H1 (cell line): Measurements from ENCODE around the gene PPP1R3F. TPM values are rescaled to one million over a fixed set of nuclear protein-coding genes. Genes with fewer than 3 reads are reported as not detected.

Source experiments
- CTCF ChIA-PET: fragments of 300-600 bp; sonication (Branson Sonifier 250); formaldehyde crosslinking; loops from one replicate; lab custom pipeline; 2021; ENCODE audit not compliant: partially characterized antibody; lab: Charles Lee
- POLR2A ChIA-PET: fragments of 300-600 bp; sonication (Branson Sonifier 250); formaldehyde crosslinking; loops from one replicate; lab custom pipeline; 2021; ENCODE audit warnings: inconsistent platforms; ENCODE audit not compliant: partially characterized antibody; lab: Charles Lee
- DNase-seq, 2 experiments: peaks; one replicate each; pipeline versions ENCODE4 v3.0.0 to v3.0.0-alpha.2; 2010 to 2022; ENCODE audit warnings: low spot score in 2 of 2, low read depth in 1 of 2, mixed read lengths in 1 of 2
- FAIRE-seq: peaks from 2 replicates; lab custom pipeline; 2011; peaks lifted over from hg19 to GRCh38; lab: Jason Lieb, UNC
- H2AFZ ChIP-seq: 2 replicates; pipeline ENCODE4 v1.8.1; 2012; ENCODE audit warnings: low read length, inconsistent platforms
- H2AK5ac ChIP-seq: 2 replicates; pipeline ENCODE4 v1.6.1; 2013; ENCODE audit warnings: low read depth, low read length
- H2BK120ac ChIP-seq: replicated peaks from 2 replicates; pipeline ENCODE3; 2013; ENCODE audit warnings: low read depth, low read length, inconsistent platforms
- H2BK12ac ChIP-seq: 2 replicates; pipeline ENCODE4 v1.6.1; 2013; ENCODE audit warnings: low read depth, low read length
- H2BK15ac ChIP-seq: 2 replicates; pipeline ENCODE4 v1.6.1; 2013; ENCODE audit warnings: low read length
- H2BK20ac ChIP-seq: 2 replicates; pipeline ENCODE4 v1.6.1; 2013; ENCODE audit warnings: low read length
- H2BK5ac ChIP-seq: 2 replicates; pipeline ENCODE4 v1.6.1; 2013; ENCODE audit warnings: low read depth, low read length
- H3K14ac ChIP-seq: 2 replicates; pipeline ENCODE4 v1.6.1; 2013; ENCODE audit warnings: inconsistent platforms; ENCODE audit not compliant: insufficient read length
- H3K18ac ChIP-seq: 2 replicates; pipeline ENCODE4 v1.6.1; 2013; ENCODE audit warnings: low read length; ENCODE audit errors: extremely low read depth
- H3K23ac ChIP-seq: 2 replicates; pipeline ENCODE4 v1.6.1; 2013; ENCODE audit warnings: inconsistent platforms; ENCODE audit not compliant: insufficient read length
- H3K23me2 ChIP-seq: 2 replicates; pipeline ENCODE4 v1.6.1; 2013; ENCODE audit warnings: low read depth, low read length
- H3K27ac ChIP-seq: 2 replicates; pipeline ENCODE4 v1.6.1; 2011; ENCODE audit warnings: low read depth, low read length, inconsistent platforms
- H3K27me3 ChIP-seq, 4 experiments: replicated peaks in 1 of 4; 1 replicate in 1 of 4; 2 replicates in 3 of 4; pipeline versions ENCODE4 v1.6.1 to v1.8.1; 2011 to 2013; ENCODE audit warnings: low read length in 3 of 4, mild to moderate bottlenecking in 3 of 4, inconsistent platforms in 2 of 4, mixed read lengths in 2 of 4, moderate library complexity in 1 of 4; ENCODE audit not compliant: control insufficient read depth in 3 of 4, insufficient read depth in 3 of 4; ENCODE audit errors: extremely low read depth in 1 of 4
- H3K36me3 ChIP-seq, 4 experiments: 2 replicates each; pipeline versions ENCODE4 v1.6.1 to v1.8.1; 2011 to 2013; ENCODE audit warnings: mild to moderate bottlenecking in 4 of 4, low read length in 3 of 4, moderate library complexity in 2 of 4, control low read depth in 1 of 4, inconsistent platforms in 1 of 4; ENCODE audit not compliant: insufficient read depth in 4 of 4, control insufficient read depth in 2 of 4
- H3K4ac ChIP-seq: replicated peaks from 2 replicates; pipeline ENCODE3; 2013; ENCODE audit warnings: low read length, low read depth, mixed read lengths, inconsistent platforms; ENCODE audit not compliant: insufficient read length
- H3K4me1 ChIP-seq, 4 experiments: replicated peaks in 1 of 4; 1 replicate in 1 of 4; 2 replicates in 3 of 4; pipeline versions ENCODE4 v1.6.1 to v1.8.1; 2011 to 2013; ENCODE audit warnings: low read length in 3 of 4, inconsistent platforms in 2 of 4, mixed read lengths in 1 of 4; ENCODE audit not compliant: insufficient read depth in 4 of 4, control insufficient read depth in 3 of 4
- H3K4me2 ChIP-seq, 2 experiments: 2 replicates each; pipeline versions ENCODE4 v1.6.1 to v1.8.1; 2011 to 2013; ENCODE audit warnings: low read depth in 2 of 2, low read length in 2 of 2, control low read depth in 1 of 2, inconsistent platforms in 1 of 2, mild to moderate bottlenecking in 1 of 2; ENCODE audit not compliant: insufficient read depth in 1 of 2
- H3K4me3 ChIP-seq, 4 experiments: fragments of 200-600, 300-600 bp in 1 of 4; sonication (generic), shearing (Covaris generic), sonication (Bioruptor Twin) in 1 of 4; 2 replicates each; pipeline versions ENCODE4 v1.5.1 to v1.8.1; 2011 to 2016; ENCODE audit warnings: low read length in 4 of 4, low read depth in 3 of 4, control low read depth in 2 of 4, inconsistent platforms in 2 of 4, mild to moderate bottlenecking in 2 of 4, mixed read lengths in 1 of 4, moderate library complexity in 1 of 4; ENCODE audit not compliant: insufficient read depth in 2 of 4; ENCODE audit errors: extremely low read depth in 1 of 4
- H3K56ac ChIP-seq: replicated peaks from 2 replicates; pipeline ENCODE3; 2013; ENCODE audit warnings: low read depth, mild to moderate bottlenecking, mixed read lengths, low read length, inconsistent platforms; ENCODE audit not compliant: insufficient read length
- H3K79me1 ChIP-seq: 2 replicates; pipeline ENCODE4 v1.6.1; 2013; ENCODE audit warnings: low read depth, low read length, control low read depth
- H3K79me2 ChIP-seq, 2 experiments: 2 replicates each; pipeline versions ENCODE4 v1.6.1 to v1.8.1; 2012 to 2013; ENCODE audit warnings: low read length in 2 of 2, mild to moderate bottlenecking in 2 of 2, inconsistent platforms in 1 of 2; ENCODE audit not compliant: insufficient read depth in 2 of 2, control insufficient read depth in 1 of 2
- H3K9ac ChIP-seq, 4 experiments: replicated peaks in 1 of 4; 1 replicate in 1 of 4; 2 replicates in 3 of 4; pipeline versions ENCODE4 v1.6.1 to v1.8.1; 2011 to 2013; ENCODE audit warnings: low read depth in 3 of 4, low read length in 3 of 4, control low read depth in 2 of 4, mild to moderate bottlenecking in 2 of 4, moderate library complexity in 2 of 4, inconsistent platforms in 1 of 4; ENCODE audit errors: extremely low read depth in 1 of 4
- H3K9me3 ChIP-seq, 2 experiments: 2 replicates each; pipeline versions ENCODE4 v1.6.1 to v1.8.1; 2012 to 2013; ENCODE audit warnings: mild to moderate bottlenecking in 2 of 2, moderate library complexity in 2 of 2, control low read depth in 1 of 2, inconsistent platforms in 1 of 2, low read depth in 1 of 2, low read length in 1 of 2, mixed read lengths in 1 of 2; ENCODE audit not compliant: insufficient read depth in 2 of 2
- H4K20me1 ChIP-seq, 2 experiments: replicated peaks in 1 of 2; 2 replicates each; pipeline versions ENCODE3 to v1.8.1; 2011 to 2013; ENCODE audit warnings: inconsistent platforms in 2 of 2, low read length in 2 of 2, mild to moderate bottlenecking in 1 of 2; ENCODE audit not compliant: insufficient read depth in 2 of 2, control insufficient read depth in 1 of 2
- H4K5ac ChIP-seq: 2 replicates; pipeline ENCODE4 v1.6.1; 2013; ENCODE audit warnings: low read length, low read depth, mixed read lengths, inconsistent platforms; ENCODE audit not compliant: insufficient read length
- H4K8ac ChIP-seq: 2 replicates; pipeline ENCODE4 v1.8.0; 2013; ENCODE audit warnings: mild to moderate bottlenecking, moderate library complexity, low read length, inconsistent platforms; ENCODE audit not compliant: insufficient read depth; ENCODE audit errors: extremely low read depth
- H4K91ac ChIP-seq: replicated peaks from 2 replicates; pipeline ENCODE3; 2013; ENCODE audit warnings: low read length, mixed read lengths, inconsistent platforms; ENCODE audit not compliant: insufficient read length
- CBX8 ChIP-seq: fragments of 300-800, 300-1000 bp; sonication (generic); IDR thresholded peaks from 2 replicates; pipeline ENCODE4 v1.7.1; 2016; ENCODE audit warnings: low read depth, low read length, borderline replicate concordance
- WGBS, 2 experiments: shearing (Covaris generic) in 1 of 2; methylation state at CpG; one replicate each; pipeline versions ENCODE4 v1.1.6 to v1.1.7; 2013 to 2015; ENCODE audit warnings: low lambda C conversion rate in 2 of 2, mixed read lengths in 2 of 2, inconsistent platforms in 1 of 2, low coverage in 1 of 2, missing lambda C conversion rate in 1 of 2; ENCODE audit not compliant: insufficient replicate concordance in 2 of 2, insufficient coverage in 1 of 2, insufficient read length in 1 of 2; ENCODE audit errors: extremely low coverage in 1 of 2, missing lambda C conversion rate in 1 of 2; 5-methylcytosine and 5-hydroxymethylcytosine counted together
- polyA plus RNA-seq, 7 experiments: library from polyadenylated mRNA; depleted of rRNA in 3 of 7; stranded (reverse) in 5 of 7; unstranded in 2 of 7; fragments of >200 nt in 5 of 7; fragments of 200-250 nt in 2 of 7; gene quantifications; 1 replicate in 5 of 7; 2 replicates in 1 of 7; 4 replicates in 1 of 7; pipeline versions ENCODE4 v1.2.1 to v1.2.3, GENCODE V29; 2011 to 2013; ENCODE audit warnings: missing spikeins in 2 of 7, mixed read lengths in 2 of 7
- total RNA-seq: library from RNA; stranded (reverse); fragmentation: NEBNext Ultra II Directional; extraction: Animal tissue kit (Norgen Biotek cat#: 25700); gene quantifications from 2 replicates; pipeline ENCODE4 v1.2.1, GENCODE V29; 2021

Gene PPP1R3F
- total and polyA plus RNA-seq, 2 of the 8 experiments (the other 6 are each of a cell fraction or from before 2014, with no cell fraction given) = 5.1 to 6.8 TPM

- Histone ChIP-seq H2BK20ac (no peak overlapping the region), H3K4me3 (no peak overlapping the region), H3K79me1 (no peaks in the 10 kb centered on the region), H3K27me3 (no peaks in the 10 kb centered on the region), H4K8ac (no peak overlapping the region), H3K36me3 (no peaks in the 10 kb centered on the region), H2BK15ac (no peak overlapping the region), H3K18ac (no peak overlapping the region), H3K27ac (no peak overlapping the region), H2AK5ac (no peak overlapping the region), H2BK5ac (no peak overlapping the region), H3K56ac (no peak overlapping the region), H3K9me3 (no peaks in the 10 kb centered on the region), H2BK120ac (no peak overlapping the region), H3K23me2 (no peaks in the 10 kb centered on the region), H3K4me2 (no peak overlapping the region), H4K20me1 (no peaks in the 10 kb centered on the region), H3K4me1 (peaks cover 0 to 5% (median under 1%) of the 10 kb centered on the region in 4 experiments; a peak in 2 of 7 replicates), H3K14ac (no peak overlapping the region), H4K5ac (no peak overlapping the region), H3K9ac (no peak overlapping the region), H3K23ac (no peak overlapping the region), H2AFZ (no peak overlapping the region), H3K4ac (no peak overlapping the region), H4K91ac (no peak overlapping the region), H2BK12ac (no peak overlapping the region), H3K79me2 (no peaks in the 10 kb centered on the region)
- ChIA-PET CTCF (interaction anchor here (0.8 kb wide), 1 partner anchor 74 kb away, joined by 3 read pairs; no protein-coding TSS in a partner anchor), POLR2A (interaction anchor here (0.7 to 1.5 kb wide), 4 partner anchors 8 to 27 kb away, joined by 3 to 6 read pairs (median 4); no protein-coding TSS in a partner anchor)
- 85% methylated on average over 10 of the region's 10 CpGs; no CpG with 5 or more reads in 1 of the 2 experiments for WGBS, 2 experiments
- FAIRE-seq = no peak
- DNase-seq = no peak
- no peak for TF ChIP-seq CBX8
Measured at GRCh38 chrX:49263631-49264030, 6.0 kb upstream of the PPP1R3F start.
